Measurements from ENCODE around the gene SLC38A1.

- TF ChIP-seq CTCF (IDR thresholded peaks at IDR 0.05 in 4 of 5, conservative IDR thresholded peaks at IDR 0.05 in 1 of 5) (no peak), POLR2A (IDR thresholded peaks at IDR 0.05) (no peak)
Observed at GRCh38 chr12:46200551-46200950, 68.3 kb downstream of the SLC38A1 start.
